Measurements from ENCODE around the gene FBN1.

DNA sequence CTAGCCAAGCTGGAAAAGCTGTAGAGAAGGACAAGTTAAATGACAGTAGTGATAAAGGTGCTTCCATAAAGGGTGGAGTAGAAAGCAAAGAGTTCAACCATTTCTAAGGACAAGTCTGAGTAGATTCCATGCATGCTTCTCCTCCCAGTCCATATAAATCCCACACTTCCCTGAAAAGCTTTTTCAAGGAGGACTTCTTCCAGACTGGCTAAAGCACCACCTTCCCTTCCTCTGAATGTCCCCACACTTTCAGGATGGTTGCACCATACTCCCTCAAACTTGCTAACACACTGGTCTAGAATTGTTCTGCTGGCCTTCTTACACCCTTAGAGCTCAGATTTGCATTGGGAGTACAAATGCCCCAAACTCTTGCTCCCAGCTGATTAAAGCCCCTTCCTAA is 40.9 kb downstream of the FBN1 start:
- TF ChIP-seq, protein P1, sequence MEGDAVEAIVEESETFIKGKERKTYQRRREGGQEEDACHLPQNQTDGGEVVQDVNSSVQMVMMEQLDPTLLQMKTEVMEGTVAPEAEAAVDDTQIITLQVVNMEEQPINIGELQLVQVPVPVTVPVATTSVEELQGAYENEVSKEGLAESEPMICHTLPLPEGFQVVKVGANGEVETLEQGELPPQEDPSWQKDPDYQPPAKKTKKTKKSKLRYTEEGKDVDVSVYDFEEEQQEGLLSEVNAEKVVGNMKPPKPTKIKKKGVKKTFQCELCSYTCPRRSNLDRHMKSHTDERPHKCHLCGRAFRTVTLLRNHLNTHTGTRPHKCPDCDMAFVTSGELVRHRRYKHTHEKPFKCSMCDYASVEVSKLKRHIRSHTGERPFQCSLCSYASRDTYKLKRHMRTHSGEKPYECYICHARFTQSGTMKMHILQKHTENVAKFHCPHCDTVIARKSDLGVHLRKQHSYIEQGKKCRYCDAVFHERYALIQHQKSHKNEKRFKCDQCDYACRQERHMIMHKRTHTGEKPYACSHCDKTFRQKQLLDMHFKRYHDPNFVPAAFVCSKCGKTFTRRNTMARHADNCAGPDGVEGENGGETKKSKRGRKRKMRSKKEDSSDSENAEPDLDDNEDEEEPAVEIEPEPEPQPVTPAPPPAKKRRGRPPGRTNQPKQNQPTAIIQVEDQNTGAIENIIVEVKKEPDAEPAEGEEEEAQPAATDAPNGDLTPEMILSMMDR (IDR thresholded peaks at IDR 0.05) = no peak
- no peak for TF ChIP-seq POLR2A (IDR thresholded peaks at IDR 0.05)
- no peak for TF ChIP-seq EP300 (IDR thresholded peaks at IDR 0.05)
